Stimulated activated CD8-positive, alpha-beta memory T cell treated with anti-CD3 and anti-CD28 coated beads, Interleukin-4, amount 100 ng/mL, for 48 hours (primary cell): ENCODE data around the gene PITX2.
A peak's percentile ranks its signal among the peaks of the same experiment; 100 is the strongest.

Experiments used
- DNase-seq: peaks from one replicate; pipeline ENCODE4 v3.0.0-alpha.2; 2020

PITX2 gene

DNA sequence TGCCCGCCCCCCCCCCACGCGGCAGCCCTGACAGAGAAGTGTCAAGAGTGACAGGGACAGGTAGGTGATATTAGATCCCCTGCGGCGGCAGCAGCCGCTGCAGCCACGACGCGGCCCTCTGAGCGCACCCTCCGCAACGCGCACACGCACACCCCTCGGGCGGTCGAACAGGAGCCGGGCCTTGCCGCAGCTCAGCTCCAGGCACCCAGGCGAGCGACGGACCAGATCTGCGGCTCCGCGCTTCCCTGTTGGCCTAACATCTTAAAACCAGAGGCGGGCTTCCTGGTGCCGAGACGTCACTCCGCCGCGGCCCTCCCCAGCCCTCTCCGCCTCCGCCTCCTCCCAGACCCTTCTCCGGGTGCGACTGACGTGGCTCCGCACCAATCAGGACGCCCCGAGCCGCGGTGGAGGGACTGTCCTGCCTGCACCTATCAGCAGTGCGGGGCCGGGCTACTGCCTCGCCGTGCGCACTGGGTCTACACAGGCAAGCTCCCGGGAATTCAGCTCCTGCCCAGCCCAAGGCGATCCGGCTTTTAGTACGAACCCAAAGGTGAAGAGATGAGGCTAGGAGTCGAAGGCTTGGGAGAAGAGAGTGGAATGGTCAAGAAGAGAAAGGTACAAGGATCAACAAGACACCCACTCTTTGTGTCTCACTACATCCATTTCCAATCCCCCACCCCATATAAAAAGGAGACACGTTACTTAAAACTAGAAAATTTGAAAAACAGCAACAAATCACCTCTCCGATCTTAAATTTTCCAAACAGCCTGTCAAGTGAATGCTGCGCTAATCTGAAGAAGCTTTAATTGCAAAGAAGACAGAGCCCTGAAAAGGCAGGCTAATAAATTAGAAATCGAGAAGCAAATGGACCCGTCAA is at the start of gene PITX2:
Gene PITX2 (minus strand): TSS at position 237 of the 877 bp plus-strand sequence. CDS start 617 bp downstream, outside the sequence.
- DNase-seq: peak; percentile 71

DNA sequence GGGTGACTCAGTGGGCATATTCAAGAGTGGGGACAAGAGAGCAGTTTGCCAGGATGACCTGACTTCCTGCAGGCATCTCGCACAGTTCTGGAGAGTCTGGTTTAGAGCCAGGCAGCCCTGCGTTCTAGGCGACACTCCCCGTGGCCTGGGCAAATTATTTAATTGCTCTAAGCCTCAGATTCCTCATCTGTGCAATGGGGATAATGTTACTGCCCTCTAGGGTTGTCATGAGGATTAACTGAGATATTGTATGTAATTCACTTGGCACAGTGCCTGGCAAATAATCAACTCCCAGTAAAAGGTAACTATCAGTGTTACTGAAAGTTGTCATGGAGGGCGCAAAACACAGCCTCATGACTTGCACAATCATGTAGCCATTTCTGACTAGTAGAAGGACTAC is 48.8 kb upstream of the PITX2 start:
- DNase-seq: no peak

DNA sequence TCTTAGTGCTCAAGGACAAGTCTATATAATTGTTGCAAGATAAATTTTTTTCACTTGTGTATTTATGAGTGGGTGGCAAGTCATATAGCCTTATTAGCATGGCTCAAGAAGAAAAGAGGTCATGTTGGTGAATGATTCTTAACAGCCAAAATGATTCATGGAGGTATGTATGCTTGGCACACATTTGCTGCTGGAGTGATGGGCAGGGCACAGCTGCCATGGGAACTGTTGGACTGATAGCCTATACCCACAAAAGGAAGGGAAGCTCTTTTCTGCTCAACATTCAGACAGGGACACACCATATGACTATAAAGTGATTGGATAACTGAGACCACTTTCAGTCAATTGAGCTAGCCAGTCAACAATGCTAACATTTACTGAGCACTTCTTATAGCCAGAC is 46.8 kb upstream of the PITX2 start:
- no peak for DNase-seq

DNA sequence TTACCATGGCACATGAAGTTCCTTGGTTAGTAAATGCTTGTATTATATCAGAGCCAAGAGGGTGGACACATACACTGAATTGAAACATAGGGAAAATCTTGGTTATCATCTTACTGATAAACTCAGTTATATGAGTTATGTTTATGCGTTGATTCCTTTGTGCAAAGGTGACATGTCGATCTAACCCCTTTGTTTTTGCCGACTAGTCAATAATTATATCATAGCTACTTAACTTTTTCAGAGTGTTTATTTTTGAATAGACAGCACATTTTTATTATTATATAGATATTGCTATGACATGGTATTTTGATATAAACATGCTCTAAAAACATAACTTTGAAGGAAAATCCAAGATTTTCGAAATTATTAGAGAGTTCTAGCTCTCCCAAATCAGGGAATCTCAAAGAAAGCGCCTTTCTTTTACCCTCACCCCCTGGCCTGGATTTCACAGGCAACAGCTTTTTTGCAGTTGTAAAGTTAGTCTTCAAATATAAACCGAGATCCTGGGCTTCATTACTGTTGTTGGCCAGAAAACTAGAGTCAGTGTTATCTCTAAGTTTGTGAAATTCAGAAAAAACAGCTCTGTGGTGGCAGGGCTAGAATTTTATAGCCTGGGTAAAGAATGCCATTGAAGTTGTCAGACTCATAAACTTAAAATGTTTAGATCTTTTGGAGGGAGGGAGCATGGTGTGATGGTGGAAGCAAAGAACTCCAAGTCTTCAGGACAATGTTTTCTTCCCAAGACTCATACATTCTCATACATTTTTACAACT is 45.8 kb upstream of the PITX2 start:
- no peak for DNase-seq

DNA sequence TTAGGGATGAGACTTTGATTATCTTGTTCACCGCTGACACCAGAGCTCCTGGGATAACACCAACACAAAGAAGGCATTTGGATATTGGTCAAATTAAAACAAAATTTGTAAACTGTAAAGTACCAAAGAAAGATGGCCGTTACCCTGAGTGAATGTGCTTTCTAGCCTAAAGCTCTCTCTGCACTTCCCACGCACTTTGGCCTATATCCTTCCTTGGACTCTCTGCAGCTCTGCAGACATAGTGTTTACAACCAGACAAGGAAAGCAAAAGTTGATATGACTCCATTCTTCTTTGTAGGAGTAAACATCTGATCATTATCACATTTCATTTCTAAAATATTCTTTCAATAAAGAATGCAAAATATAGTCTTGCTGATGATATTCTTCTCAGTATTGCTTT is 44.8 kb upstream of the PITX2 start:
- no peak for DNase-seq

DNA sequence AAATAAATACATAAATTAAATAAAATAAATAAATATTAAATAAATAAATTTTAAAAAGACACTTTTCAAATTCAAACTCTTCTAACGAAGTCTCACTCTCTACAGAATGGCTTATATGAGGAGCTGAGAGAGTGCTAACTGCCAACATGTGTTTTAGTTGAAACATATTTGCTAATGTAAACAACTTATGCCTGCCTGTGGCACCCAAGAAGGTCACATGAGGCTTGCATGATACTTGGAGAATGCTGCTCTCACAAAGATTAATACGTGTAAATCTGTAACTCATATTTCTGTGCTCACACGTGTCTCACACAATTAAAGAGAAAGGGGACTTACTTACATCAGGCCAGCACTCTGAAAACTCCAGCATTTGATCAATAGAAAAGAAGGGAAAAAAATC is 43.2 kb upstream of the PITX2 start:
- no peak for DNase-seq

DNA sequence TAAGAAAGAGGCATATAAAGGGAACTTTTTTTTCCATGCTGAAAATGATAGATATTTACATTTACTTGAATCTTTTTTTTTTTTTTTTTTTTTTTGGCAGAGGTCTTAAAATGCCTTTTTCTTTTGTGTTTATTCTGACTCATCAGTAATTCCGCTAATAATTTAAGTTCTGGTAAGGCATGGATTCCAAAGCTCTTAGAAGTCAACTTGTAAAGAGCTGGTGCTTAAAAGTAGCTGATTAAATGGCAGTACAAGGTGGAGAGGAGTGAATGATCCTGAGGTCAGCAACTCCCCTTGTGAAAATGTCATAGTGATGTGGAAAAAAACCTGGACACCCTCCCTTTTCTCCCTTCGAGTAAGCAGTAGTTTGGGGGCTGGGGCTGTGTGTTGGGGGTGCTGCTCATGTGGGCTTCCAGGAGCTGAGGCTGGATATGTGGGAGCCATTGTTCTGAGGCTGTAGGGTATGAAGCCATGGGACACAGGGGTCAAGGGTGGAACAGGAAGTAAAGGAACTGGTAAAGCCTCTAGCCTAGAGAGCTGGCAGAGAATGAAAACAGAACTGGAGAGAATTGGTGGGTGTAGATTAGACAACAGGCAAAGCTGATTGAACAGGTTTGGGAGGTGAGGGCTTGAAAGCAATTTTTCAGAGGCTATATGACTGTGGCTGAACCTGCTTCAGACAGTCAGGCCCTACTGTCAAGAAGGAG is 41.0 kb upstream of the PITX2 start:
- no peak for DNase-seq

DNA sequence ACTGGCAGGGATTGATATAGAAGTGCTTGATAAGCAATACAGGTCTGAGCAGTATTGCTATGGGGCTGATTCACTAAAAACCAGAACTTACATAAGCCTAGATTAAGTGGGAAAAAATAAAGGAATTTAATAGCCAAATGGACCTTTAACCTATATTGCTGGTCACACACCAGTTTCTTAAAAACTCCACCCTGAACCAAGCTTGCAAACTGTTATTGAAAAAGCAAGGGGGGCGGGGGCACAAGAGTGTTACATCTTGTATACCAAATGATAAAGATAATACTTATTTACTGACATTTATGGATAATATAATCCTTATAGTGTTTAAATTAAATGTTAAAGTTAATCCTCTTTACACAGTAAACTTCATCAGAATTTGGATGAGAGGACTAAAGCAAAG is 40.3 kb upstream of the PITX2 start:
- no peak for DNase-seq

DNA sequence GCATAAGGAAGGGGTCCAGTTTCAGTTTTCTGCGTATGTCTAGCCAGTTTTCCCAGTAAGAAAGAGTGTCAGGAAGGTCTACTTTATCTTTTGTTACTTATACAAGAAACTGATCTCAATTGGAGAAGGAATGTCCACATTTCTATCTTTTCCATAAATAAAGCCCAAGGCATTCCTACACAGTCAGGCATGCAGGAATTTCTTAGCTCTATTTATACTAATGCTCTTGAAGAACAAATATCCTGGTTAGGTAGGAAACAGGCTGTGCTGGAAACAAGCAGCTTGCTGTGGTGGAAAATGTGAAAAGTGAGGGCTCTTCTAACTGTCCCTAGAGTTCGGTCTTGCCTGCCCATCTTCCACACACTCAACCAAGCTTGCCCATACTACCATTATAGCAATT is 37.9 kb upstream of the PITX2 start:
- DNase-seq: no peak

DNA sequence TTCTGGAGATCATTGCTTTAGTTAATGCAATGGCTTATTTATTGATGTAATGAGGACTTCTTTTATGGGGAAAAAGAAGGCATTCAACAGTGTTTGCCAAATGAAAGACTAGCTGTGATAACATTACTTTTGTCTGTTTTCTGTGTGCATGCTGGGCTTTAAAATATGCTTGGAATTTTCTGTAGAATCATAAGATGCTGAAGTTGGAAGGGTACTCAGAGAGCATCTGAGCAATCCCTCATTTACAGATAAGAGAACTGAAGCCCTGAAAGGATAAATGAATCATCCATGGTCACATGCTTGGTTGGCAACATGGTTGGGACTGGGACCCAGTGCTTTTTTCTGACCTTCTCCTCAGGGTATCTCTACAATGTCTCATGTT is 31.4 kb upstream of the PITX2 start:
- no peak for DNase-seq

DNA sequence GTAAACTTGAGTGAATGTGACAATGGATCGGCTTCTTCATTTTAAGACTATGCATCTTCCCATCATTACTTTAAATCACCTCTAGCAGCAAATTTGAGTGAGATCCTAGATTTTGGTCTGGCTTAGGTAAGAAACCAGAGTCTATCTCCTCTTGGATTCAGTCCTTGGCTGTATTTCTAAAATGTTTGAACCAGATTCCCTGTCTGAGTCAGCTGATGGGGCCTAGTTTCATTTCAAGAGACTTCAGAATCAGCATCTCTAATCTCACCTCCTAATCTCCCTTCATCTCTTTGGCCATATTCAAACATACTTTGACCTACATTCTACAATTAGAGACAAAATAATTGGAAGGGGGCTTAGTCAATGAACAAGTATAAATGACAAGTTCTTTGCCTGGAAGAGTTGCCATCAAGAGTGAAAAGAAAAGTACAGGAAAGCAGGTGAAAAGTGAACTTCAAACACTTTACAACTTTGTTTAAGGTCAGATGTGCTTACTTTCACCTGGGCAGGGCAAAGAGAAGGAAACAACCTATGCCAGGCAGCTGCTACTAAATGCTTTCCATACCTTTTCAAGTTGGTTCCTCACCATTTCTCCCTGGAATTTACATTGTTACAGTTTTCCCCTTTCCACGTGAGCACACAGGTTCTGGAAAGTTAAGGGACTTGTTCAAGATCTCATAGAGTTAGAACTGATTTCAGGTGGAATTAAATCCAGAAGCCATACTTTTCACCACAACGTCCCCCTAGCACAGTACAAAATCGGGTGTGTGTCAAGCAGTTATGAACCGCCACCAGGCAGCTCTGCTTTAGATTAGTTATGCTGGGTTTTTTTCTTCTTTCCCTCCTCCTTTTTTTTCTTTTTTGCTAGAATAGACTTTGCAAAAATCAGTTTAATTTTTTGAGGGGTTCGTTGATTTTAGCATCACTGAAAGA is 30.7 kb upstream of the PITX2 start:
- no peak for DNase-seq

DNA sequence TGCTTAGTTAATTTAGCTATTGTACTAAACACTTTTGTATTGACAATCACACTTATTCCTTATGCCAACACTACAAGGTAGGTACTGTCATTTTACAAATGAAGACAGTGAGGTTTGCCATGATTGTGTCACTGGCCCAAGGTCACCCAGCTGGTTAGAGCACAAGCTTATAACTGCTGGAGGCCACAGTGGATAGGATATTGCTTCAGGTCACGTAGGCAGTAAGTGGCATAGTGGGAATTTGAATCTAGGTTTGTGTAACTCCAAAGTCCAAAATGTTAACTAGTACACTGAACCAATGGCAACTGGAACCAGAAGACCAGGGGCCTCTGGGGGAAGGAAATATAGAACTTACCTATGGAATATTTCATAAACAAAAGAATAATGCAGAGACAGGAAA is 21.1 kb upstream of the PITX2 start:
- no peak for DNase-seq

DNA sequence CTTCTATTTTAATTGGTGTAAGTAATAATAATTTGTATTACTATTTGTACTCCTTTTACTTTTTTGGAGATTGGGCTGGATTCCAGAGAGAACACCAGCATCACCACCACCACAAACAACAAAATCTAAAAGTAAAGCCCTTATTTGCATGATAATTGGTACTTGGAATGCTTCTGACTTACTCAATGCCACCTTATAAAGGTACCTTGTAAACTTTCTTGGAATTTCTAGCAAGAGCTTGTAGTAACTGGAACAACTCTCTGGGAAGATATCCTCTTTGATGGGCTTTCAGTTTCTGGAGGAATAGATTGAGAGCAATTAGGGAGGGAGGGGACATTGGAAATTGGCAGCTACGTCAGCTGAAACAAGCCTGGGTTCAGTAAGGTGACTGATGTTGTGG is 20.2 kb upstream of the PITX2 start:
- no peak for DNase-seq

DNA sequence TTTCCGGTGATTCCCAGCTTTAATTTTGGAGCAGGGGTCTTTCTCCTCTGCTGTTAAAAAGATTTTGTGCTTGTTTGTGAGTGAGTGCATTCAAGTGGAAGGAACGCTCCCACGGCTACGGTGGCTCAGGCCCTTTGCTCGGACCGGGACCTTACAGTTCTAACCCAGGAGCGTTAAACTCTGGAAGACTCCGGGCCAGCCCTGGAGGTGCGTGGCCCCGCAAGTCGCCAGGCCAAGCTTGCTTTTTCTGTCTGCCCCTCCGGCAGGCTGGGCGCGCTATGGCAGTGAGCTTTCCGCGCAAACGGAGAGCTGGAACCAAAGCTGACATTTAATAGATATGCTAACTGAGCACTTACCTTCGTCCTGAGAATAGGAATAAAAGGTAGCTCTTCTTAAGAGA is 18.3 kb upstream of the PITX2 start:
- no peak for DNase-seq

DNA sequence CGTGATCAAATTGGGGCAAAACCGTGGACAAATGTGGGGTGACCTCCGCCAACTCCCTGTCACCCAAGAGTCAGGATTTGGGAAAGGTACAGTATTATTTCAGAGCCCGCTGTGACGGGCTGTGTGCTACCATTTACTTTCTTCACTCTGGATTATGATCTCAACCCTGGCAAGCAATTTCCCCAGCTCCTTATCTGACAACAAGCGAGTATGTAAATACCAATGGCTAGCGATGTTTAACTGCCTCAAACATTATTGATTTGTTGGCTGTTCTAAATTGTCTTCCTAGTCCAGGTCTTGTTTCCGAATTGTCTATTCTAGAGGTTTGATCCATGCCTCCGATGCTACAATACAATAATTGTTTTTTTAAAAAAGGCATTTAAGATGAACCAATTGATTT is 17.7 kb upstream of the PITX2 start:
- DNase-seq: no peak

DNA sequence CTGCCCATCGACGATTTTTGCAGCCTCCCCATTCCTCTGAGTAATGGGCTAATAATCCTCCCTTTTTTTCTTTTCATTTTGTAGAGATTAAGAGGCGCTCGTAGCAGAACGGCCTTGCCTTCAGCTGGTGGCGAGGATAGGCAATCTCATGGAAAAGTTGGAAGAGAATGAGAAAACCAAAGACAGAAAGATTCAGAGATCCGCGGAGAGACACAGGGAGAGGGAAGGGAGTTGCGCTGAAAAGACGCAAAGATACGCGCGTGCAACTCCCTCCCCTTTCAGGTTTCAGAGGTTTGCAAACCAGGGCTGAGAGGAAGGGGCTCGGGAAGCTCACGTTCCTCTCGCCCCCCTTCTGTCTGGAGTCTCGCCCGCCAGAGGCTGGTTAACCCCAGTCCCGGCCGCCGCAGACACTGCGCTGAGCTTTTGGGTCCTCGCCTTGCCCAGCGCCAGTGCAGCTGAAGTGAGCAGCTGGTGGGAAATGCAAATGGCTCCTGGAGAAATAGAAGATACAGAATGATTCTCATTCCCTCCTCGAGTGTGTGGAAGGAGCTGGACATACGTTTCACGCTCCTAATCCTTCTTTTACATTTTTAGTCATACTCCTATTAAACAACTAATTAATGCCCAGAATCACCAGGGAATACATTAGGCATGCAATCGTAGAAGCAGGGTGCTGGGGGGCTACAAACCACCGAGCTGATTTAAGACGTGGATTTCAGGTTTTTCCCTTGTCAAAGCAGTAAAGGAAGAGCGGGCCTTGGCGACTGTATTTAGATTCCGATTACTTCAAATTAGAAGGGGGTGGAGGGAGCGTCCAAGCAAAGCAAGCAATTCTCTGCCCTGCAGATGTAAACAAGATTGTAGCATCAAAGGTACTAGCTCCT is 16.6 kb upstream of the PITX2 start:
- no peak for DNase-seq

DNA sequence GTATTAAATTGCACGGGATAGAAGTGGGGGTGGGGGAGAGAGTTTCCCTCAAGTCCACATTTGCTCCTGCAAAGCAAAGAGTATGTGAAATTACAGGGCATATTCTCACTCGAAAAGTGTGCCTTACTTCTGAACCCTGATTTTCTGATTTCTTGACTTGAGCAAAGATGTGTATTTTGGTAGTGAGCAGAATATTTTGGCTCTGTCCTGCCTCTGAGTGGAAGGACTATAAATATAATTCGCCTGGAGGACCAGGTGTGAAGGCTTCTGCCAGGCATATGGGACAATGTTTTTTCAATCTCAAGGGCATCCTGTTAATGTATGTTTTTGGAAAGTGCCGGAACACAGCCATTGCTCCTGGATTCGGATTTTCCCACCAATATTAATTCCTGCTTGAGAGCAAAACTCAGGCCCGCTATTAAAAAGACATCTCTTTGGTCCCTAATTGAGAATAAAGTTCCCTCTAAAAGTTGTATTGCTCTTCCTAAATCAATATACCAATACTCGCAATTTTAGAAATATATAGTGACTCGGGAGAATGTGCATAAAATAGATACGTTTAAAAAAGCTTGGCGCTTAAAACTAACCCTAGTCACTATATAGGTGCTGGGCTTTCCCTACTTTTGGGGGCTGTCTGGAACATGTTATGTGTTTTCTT is 15.3 kb upstream of the PITX2 start:
- DNase-seq: no peak

DNA sequence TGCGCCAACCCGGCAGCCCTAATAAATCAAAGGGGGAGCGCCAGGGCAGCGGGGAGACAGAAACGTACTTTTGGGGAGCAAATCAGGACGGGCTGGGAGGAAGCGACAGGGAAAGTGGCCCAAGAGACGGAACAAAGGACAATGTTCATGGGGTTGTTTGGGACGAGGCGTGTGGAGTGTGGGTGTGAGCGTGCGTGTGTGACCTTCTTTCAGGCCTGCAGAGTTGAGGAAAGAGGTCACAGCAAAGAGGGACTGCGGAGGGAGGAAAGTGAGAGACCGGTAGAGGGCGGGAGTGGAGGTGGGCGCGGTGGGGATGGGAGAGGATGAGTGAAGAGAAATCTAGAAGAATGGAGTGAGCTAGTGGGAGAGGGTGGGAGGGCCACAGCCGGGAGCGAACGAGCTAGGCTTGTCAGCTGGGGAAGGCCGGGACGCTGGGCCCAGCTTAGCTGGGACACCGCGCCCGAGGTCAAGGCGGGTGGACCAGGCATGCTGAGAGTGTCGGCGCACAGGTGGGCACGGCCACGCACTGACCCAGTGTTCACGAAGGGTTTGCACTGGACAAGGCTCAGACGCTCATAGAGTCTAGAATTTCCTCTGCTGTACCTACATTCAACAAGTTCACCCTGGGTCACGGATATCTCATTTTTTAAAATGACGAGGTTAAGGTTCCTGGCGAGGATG is 14.7 kb upstream of the PITX2 start:
- DNase-seq: no peak

DNA sequence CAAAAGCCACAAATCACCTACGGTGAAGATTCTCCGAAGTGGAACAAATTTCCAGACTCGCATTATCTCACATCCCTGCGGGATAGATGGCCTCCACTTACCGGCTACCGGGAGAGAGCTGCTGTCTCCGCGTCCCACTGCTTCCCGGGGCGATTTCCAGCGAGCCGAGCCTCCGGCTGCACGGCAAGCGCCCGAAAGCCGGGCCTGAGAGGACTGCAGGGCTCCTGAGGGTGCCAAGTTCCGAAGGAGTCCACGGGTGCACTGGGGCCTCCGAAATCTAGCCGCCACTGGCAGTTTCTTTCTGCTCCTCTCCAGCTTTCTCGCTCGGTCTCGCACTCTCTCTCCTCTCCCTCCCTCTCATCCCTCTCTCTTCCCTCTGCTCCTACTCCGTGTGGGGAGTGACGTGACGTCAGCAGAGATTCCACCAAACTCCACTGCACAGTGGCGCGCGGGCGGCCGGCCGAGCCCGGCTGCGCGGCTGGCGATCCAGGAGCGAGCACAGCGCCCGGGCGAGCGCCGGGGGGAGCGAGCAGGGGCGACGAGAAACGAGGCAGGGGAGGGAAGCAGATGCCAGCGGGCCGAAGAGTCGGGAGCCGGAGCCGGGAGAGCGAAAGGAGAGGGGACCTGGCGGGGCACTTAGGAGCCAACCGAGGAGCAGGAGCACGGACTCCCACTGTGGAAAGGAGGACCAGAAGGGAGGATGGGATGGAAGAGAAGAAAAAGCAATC is 14.0 kb upstream of the PITX2 start:
- DNase-seq: no peak
